ENCODE measurements around the gene GSTM3.

Gene GSTM3

GRCh38 chr1:109740615-109741373 is at the start of gene GSTM3:
Gene GSTM3 (minus strand): TSS chr1:109741038. CDS start chr1:109740287, 751 bp downstream.
- H3K27ac Mint-ChIP-seq: peak within 1 kb of the TSS; percentile 86
- peak within 1 kb of the TSS; percentile 82 to 85 for H3K4me3 Mint-ChIP-seq
- peaks cover 41 to 61% of the 10 kb centered on the region in 2 donors for H3K27me3 Mint-ChIP-seq
- DNase-seq (no peak), ATAC-seq (replicated peaks) (peak; percentile 19 to 36)
- no peaks in the 10 kb centered on the region for H3K36me3 Mint-ChIP-seq
- peaks cover 13 to 29% of the 10 kb centered on the region in 2 donors for H3K4me1 Mint-ChIP-seq
- H3K9me3 Mint-ChIP-seq: peaks cover 0 to 1% of the 10 kb centered on the region in 2 donors

- Mint-ChIP-seq H3K9me3 (no peaks in the 10 kb centered on the region), H3K36me3 (no peaks in the 10 kb centered on the region), H3K27ac (peak overlapping the region; percentile 65), H3K4me3 (peak overlapping the region in 1 of 2 donors; percentile 6), H3K4me1 (peaks cover 28 to 49% of the 10 kb centered on the region in 2 donors), H3K27me3 (peaks cover 12 to 16% of the 10 kb centered on the region in 2 donors)
- DNase-seq (no peak), ATAC-seq (replicated peaks) (no peak)
These were observed 49.5 kb upstream of the GSTM3 start for GRCh38 chr1:109790329-109790728.

GRCh38 chr1:109789551-109790180 is 48.8 kb upstream of the GSTM3 start:
- Mint-ChIP-seq H3K36me3 (no peaks in the 10 kb centered on the region), H3K27ac (no peak overlapping the region), H3K4me3 (no peak overlapping the region), H3K27me3 (peaks cover 12 to 16% of the 10 kb centered on the region in 2 donors), H3K9me3 (no peaks in the 10 kb centered on the region), H3K4me1 (peaks cover 28 to 49% of the 10 kb centered on the region in 2 donors)
- ATAC-seq (replicated peaks): no peak
- DNase-seq: no peak

- ATAC-seq (replicated peaks): peak; percentile 35 to 54
- no peaks in the 10 kb centered on the region for H3K9me3 Mint-ChIP-seq
- no peaks in the 10 kb centered on the region for H3K36me3 Mint-ChIP-seq
- no peak for DNase-seq
- H3K4me3 Mint-ChIP-seq: no peak overlapping the region
- peaks cover 8 to 16% of the 10 kb centered on the region in 2 donors for H3K27me3 Mint-ChIP-seq
- H3K27ac Mint-ChIP-seq: peak overlapping the region; percentile 14
- peaks cover 25 to 49% of the 10 kb centered on the region in 2 donors for H3K4me1 Mint-ChIP-seq
These were observed 48.1 kb upstream of the GSTM3 start for GRCh38 chr1:109788695-109789521.

GRCh38 chr1:109787845-109788601 is 47.2 kb upstream of the GSTM3 start:
- DNase-seq: no peak
- Mint-ChIP-seq H3K4me3 (no peak overlapping the region), H3K4me1 (peaks cover 20 to 42% of the 10 kb centered on the region in 2 donors)

GRCh38 chr1:109787211-109787844 is 46.5 kb upstream of the GSTM3 start:
- peaks cover 17 to 39% of the 10 kb centered on the region in 2 donors for H3K4me1 Mint-ChIP-seq

More at GRCh38 chr1:109787845-109788601, 47.2 kb upstream of the GSTM3 start:
- no peaks in the 10 kb centered on the region for H3K36me3 Mint-ChIP-seq
- ATAC-seq (replicated peaks): no peak
- H3K27ac Mint-ChIP-seq: no peak overlapping the region
- H3K9me3 Mint-ChIP-seq: no peaks in the 10 kb centered on the region
- H3K27me3 Mint-ChIP-seq: peaks cover 3 to 11% of the 10 kb centered on the region in 2 donors

GRCh38 chr1:109786531-109787021 is 45.7 kb upstream of the GSTM3 start:
- Mint-ChIP-seq H3K36me3 (no peaks in the 10 kb centered on the region), H3K27me3 (no peaks in the 10 kb centered on the region), H3K9me3 (no peaks in the 10 kb centered on the region), H3K27ac (no peak overlapping the region), H3K4me3 (no peak overlapping the region), H3K4me1 (peaks cover 15 to 32% of the 10 kb centered on the region in 2 donors)
- DNase-seq (no peak), ATAC-seq (replicated peaks) (no peak)

More at GRCh38 chr1:109787211-109787844, 46.5 kb upstream of the GSTM3 start:
- ATAC-seq (replicated peaks) (no peak), DNase-seq (no peak)
- Mint-ChIP-seq H3K27me3 (peaks cover 0 to 4% of the 10 kb centered on the region in 2 donors), H3K27ac (no peak overlapping the region), H3K36me3 (no peaks in the 10 kb centered on the region), H3K4me3 (no peak overlapping the region), H3K9me3 (no peaks in the 10 kb centered on the region)

- Mint-ChIP-seq H3K4me3 (no peak overlapping the region), H3K27me3 (no peaks in the 10 kb centered on the region), H3K27ac (no peak overlapping the region), H3K9me3 (no peaks in the 10 kb centered on the region), H3K36me3 (no peaks in the 10 kb centered on the region), H3K4me1 (peaks cover 10 to 27% of the 10 kb centered on the region in 2 donors)
- ATAC-seq (replicated peaks) (no peak), DNase-seq (no peak)
These were observed 45.3 kb upstream of the GSTM3 start for GRCh38 chr1:109786112-109786480.

- peak overlapping the region; percentile 7 for H3K27ac Mint-ChIP-seq
- H3K9me3 Mint-ChIP-seq: peaks cover 0 to 4% of the 10 kb centered on the region in 2 donors
- no peak overlapping the region for H3K4me3 Mint-ChIP-seq
- peaks cover 0 to 3% of the 10 kb centered on the region in 2 donors for H3K36me3 Mint-ChIP-seq
- no peaks in the 10 kb centered on the region for H3K27me3 Mint-ChIP-seq
- DNase-seq (no peak), ATAC-seq (replicated peaks) (no peak)
- peaks cover 7 to 22% of the 10 kb centered on the region in 2 donors for H3K4me1 Mint-ChIP-seq
These were observed 44.7 kb upstream of the GSTM3 start for GRCh38 chr1:109785446-109786111.

- H3K27ac Mint-ChIP-seq: no peak overlapping the region
- H3K4me3 Mint-ChIP-seq: no peak overlapping the region
- no peaks in the 10 kb centered on the region for H3K27me3 Mint-ChIP-seq
- DNase-seq (no peak), ATAC-seq (replicated peaks) (no peak)
- H3K9me3 Mint-ChIP-seq: peaks cover 0 to 5% of the 10 kb centered on the region in 2 donors
- H3K4me1 Mint-ChIP-seq: peaks cover 7 to 15% of the 10 kb centered on the region in 2 donors
- peaks cover 0 to 5% of the 10 kb centered on the region in 2 donors for H3K36me3 Mint-ChIP-seq
These were observed 43.9 kb upstream of the GSTM3 start for GRCh38 chr1:109784551-109785252.

GRCh38 chr1:109783436-109783835 is 42.6 kb upstream of the GSTM3 start:
- ATAC-seq (replicated peaks) (no peak), DNase-seq (no peak)
- no peak overlapping the region for H3K4me3 Mint-ChIP-seq
- H3K27me3 Mint-ChIP-seq: no peaks in the 10 kb centered on the region
- H3K36me3 Mint-ChIP-seq: peaks cover 0 to 5% of the 10 kb centered on the region in 2 donors
- peaks cover 0 to 5% of the 10 kb centered on the region in 2 donors for H3K9me3 Mint-ChIP-seq
- H3K4me1 Mint-ChIP-seq: peaks cover 0 to 5% of the 10 kb centered on the region in 2 donors
- peak overlapping the region; percentile 20 for H3K27ac Mint-ChIP-seq

- no peak for ATAC-seq (replicated peaks)
- peak overlapping the region; percentile 20 for H3K27ac Mint-ChIP-seq
- H3K27me3 Mint-ChIP-seq: no peaks in the 10 kb centered on the region
- no peak for DNase-seq
- H3K36me3 Mint-ChIP-seq: peaks cover 0 to 5% of the 10 kb centered on the region in 2 donors
- peaks cover 0 to 5% of the 10 kb centered on the region in 2 donors for H3K4me1 Mint-ChIP-seq
- no peak overlapping the region for H3K4me3 Mint-ChIP-seq
- peaks cover 0 to 5% of the 10 kb centered on the region in 2 donors for H3K9me3 Mint-ChIP-seq
These were observed 42.1 kb upstream of the GSTM3 start for GRCh38 chr1:109782927-109783326.
